Skeletal muscle tissue (tissue), 4 donors: ENCODE data around the gene RHEB. TPM values are rescaled to one million over a fixed set of nuclear protein-coding genes. Genes with fewer than 3 reads are reported as not detected.
A peak's percentile ranks its signal among the peaks of the same experiment; 100 is the strongest.

Experiments used
- H3K27ac ChIP-seq: one replicate; pipeline ENCODE4 v1.7.0; 2013; ENCODE audit warnings: mild to moderate bottlenecking, low read depth, low read length, inconsistent platforms
- H3K27me3 ChIP-seq, 3 donors: one replicate each; pipeline ENCODE4 v1.7.0; 2013; ENCODE audit warnings: low read length in 3 of 3; ENCODE audit not compliant: control insufficient read depth in 3 of 3, insufficient read depth in 3 of 3
- H3K36me3 ChIP-seq, 3 donors: one replicate each; pipeline ENCODE4 v1.7.0; 2013; ENCODE audit warnings: low read length in 3 of 3; ENCODE audit not compliant: control insufficient read depth in 3 of 3, insufficient read depth in 3 of 3
- H3K4me1 ChIP-seq, 3 donors: one replicate each; pipeline ENCODE4 v1.7.0; 2013; ENCODE audit warnings: low read length in 3 of 3, mild to moderate bottlenecking in 3 of 3; ENCODE audit not compliant: control insufficient read depth in 3 of 3, insufficient read depth in 3 of 3
- H3K4me3 ChIP-seq, 3 donors: one replicate each; pipeline ENCODE4 v1.7.0; 2013; ENCODE audit warnings: low read length in 3 of 3
- H3K9ac ChIP-seq, 3 donors: one replicate each; pipeline ENCODE4 v1.7.0; 2013; ENCODE audit warnings: low read length in 3 of 3, mild to moderate bottlenecking in 3 of 3, moderate library complexity in 2 of 3, low read depth in 1 of 3
- H3K9me3 ChIP-seq, 3 donors: one replicate each; pipeline ENCODE4 v1.7.0; 2013; ENCODE audit warnings: low read length in 3 of 3; ENCODE audit not compliant: control insufficient read depth in 3 of 3
- total RNA-seq: library from RNA; depleted of rRNA; stranded (reverse); fragments of >200 nt; gene quantifications from one replicate; pipeline ENCODE4 v1.2.3, GENCODE V29; 2014
- donor health status: Osteomylitis.

RHEB gene
- total RNA-seq, 1 donor from 2014 or later = 73.6 TPM

- Histone ChIP-seq H3K4me3 (no peak overlapping the region), H3K4me1 (peaks cover 32 to 41% (median 35%) of the 10 kb centered on the region in 3 donors), H3K9ac (no peak overlapping the region), H3K27me3 (no peaks in the 10 kb centered on the region), H3K9me3 (peaks cover 0 to 2% (median 0%) of the 10 kb centered on the region in 3 donors), H3K36me3 (peaks cover 12 to 18% (median 14%) of the 10 kb centered on the region in 3 donors), H3K27ac (no peak overlapping the region)
These were observed 57.8 kb downstream of the RHEB start for GRCh38 chr7:151461942-151462230.

DNA sequence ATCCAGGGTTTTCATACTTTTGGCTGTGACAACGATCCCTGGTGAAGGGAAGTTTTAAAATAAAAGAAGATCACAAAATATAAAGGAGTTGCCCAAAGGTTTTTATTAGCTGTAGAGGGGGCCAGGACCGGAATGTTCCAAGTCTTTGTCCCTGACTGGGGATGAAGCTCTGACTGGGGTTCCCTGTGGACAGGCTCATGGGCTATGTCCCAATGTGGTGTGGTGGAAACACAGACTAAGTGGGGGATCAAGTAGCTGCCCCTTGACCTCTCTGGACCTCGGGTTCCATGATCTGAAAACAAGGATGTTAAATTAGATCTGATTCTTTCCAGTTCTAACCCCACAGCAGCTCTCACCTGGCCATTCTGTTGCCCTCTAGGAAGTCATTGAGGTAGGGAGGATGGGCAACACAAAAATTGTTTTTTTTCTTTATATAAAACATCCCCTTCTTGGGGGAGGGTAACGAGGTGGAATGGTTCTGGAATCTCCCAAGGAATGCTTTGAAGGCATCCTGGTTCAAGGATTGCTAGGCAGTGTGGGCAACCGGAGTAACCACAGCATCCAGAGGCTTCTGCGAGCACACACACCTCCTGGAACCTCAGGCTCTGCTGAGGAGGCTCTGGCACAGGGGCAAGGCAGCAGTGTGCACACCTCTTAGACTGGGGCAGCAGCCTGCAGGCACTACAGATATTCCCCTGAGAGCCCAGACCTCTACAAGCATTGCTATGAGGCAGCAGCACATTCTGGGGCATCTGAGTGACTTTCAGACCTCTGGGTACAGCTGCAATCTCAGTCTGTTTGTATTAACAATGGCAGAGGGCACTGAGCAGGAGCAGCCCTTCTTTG lies 58.4 kb downstream of the RHEB start:
- Histone ChIP-seq H3K36me3 (peaks cover 10 to 15% (median 11%) of the 10 kb centered on the region in 3 donors), H3K27ac (peak overlapping the region; percentile 91), H3K9ac (peak overlapping the region in 2 of 3 donors; percentile 79), H3K9me3 (peaks cover 0 to 2% (median 0%) of the 10 kb centered on the region in 3 donors), H3K27me3 (no peaks in the 10 kb centered on the region), H3K4me3 (peak overlapping the region in 1 of 3 donors; percentile 40), H3K4me1 (peaks cover 32 to 41% (median 35%) of the 10 kb centered on the region in 3 donors)

DNA sequence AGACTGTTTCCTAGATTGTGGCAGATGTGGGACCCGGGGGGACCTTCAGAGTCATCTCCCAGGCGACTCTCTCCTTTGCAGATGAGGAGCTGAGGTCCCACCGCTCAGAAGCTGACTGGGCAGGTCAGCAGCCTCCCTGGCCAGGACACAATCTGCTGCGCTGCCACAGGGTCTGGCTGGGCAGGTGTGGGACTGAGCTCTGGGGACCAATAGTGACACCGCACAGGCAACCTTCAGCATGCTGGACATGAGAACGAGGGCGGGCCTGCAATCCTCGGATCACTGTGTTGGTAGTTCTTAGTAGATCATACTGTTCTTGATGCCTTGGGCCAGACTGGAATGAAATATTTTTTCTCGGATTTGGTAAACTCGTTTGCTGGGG lies 59.2 kb downstream of the RHEB start:
- H3K9me3 ChIP-seq = peaks cover 0 to 2% (median 0%) of the 10 kb centered on the region in 3 donors
- H3K27me3 ChIP-seq = no peaks in the 10 kb centered on the region
- H3K27ac ChIP-seq = peak overlapping the region; percentile 91
- peaks cover 32 to 41% (median 35%) of the 10 kb centered on the region in 3 donors for H3K4me1 ChIP-seq
- H3K36me3 ChIP-seq = peaks cover 5 to 7% (median 6%) of the 10 kb centered on the region in 3 donors
- peak overlapping the region; percentile 40 to 68 (median 61) for H3K4me3 ChIP-seq
- H3K9ac ChIP-seq = peak overlapping the region; percentile 64 to 79 (median 79)

- H3K36me3 ChIP-seq = peaks cover 0 to 3% (median 2%) of the 10 kb centered on the region in 3 donors
- H3K27me3 ChIP-seq = no peaks in the 10 kb centered on the region
- H3K9ac ChIP-seq = peak overlapping the region; percentile 64 to 79 (median 79)
- H3K27ac ChIP-seq = peak overlapping the region; percentile 91
- peaks cover 0 to 2% (median 0%) of the 10 kb centered on the region in 3 donors for H3K9me3 ChIP-seq
- H3K4me1 ChIP-seq = peaks cover 32 to 41% (median 35%) of the 10 kb centered on the region in 3 donors
- H3K4me3 ChIP-seq = peak overlapping the region; percentile 40 to 68 (median 61)
These were observed 59.8 kb downstream of the RHEB start for GRCh38 chr7:151459726-151460473.

GRCh38 chr7:151457534-151457933 lies 62.2 kb downstream of the RHEB start:
- Histone ChIP-seq H3K4me1 (peaks cover 27 to 35% (median 33%) of the 10 kb centered on the region in 3 donors), H3K9ac (no peak overlapping the region), H3K27me3 (no peaks in the 10 kb centered on the region), H3K36me3 (no peaks in the 10 kb centered on the region), H3K4me3 (no peak overlapping the region), H3K9me3 (peaks cover 0 to 2% (median 0%) of the 10 kb centered on the region in 3 donors), H3K27ac (no peak overlapping the region)

- H3K36me3 ChIP-seq = no peaks in the 10 kb centered on the region
- H3K9me3 ChIP-seq = no peaks in the 10 kb centered on the region
- no peak overlapping the region for H3K9ac ChIP-seq
- H3K27me3 ChIP-seq = no peaks in the 10 kb centered on the region
- H3K4me1 ChIP-seq = peaks cover 27 to 32% (median 31%) of the 10 kb centered on the region in 3 donors
- H3K4me3 ChIP-seq = no peak overlapping the region
- H3K27ac ChIP-seq = no peak overlapping the region
These were observed 62.9 kb downstream of the RHEB start for GRCh38 chr7:151456782-151457181.

GRCh38 chr7:151456276-151456675 lies 63.4 kb downstream of the RHEB start:
- no peak overlapping the region for H3K9ac ChIP-seq
- no peaks in the 10 kb centered on the region for H3K9me3 ChIP-seq
- H3K4me1 ChIP-seq = peaks cover 24 to 27% (median 26%) of the 10 kb centered on the region in 3 donors
- H3K4me3 ChIP-seq = no peak overlapping the region
- H3K36me3 ChIP-seq = no peaks in the 10 kb centered on the region
- no peaks in the 10 kb centered on the region for H3K27me3 ChIP-seq
- no peak overlapping the region for H3K27ac ChIP-seq

- Histone ChIP-seq H3K9ac (no peak overlapping the region), H3K9me3 (no peaks in the 10 kb centered on the region), H3K27ac (no peak overlapping the region), H3K4me3 (no peak overlapping the region), H3K36me3 (no peaks in the 10 kb centered on the region), H3K27me3 (no peaks in the 10 kb centered on the region), H3K4me1 (peaks cover 18 to 21% (median 20%) of the 10 kb centered on the region in 3 donors)
These were observed 64.0 kb downstream of the RHEB start for GRCh38 chr7:151455690-151456089.

DNA sequence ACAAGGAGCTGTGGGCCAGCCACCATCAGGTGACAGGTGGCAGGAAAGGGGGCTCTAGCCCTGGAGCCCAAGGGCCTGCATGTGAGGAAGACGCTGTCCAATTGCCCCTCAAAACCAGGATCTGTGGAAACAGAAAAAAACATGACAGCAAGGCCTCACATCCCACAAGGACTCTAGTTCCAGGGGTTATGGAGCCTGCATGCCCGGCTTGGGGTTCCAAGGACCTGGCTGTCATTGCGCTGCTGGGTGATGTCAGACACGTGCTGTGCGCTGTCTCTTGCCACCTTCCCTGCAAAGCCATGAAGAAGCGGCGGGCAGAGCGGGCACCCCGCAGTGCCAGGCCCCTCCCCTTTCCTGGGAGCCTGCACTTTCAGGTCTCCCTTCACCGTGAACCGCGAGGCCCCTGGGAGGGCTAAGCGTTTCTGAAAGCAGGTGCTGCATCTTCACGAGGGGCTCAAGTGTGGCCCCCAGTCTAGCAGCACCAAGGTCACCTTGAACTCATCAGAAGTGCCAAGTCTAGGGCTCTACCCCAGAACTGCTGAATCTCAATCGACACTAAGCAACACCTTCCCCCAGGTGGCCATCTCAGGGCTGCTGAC lies 64.7 kb downstream of the RHEB start:
- Histone ChIP-seq H3K4me3 (no peak overlapping the region), H3K27ac (no peak overlapping the region), H3K9ac (no peak overlapping the region), H3K4me1 (peaks cover 11 to 15% (median 13%) of the 10 kb centered on the region in 3 donors), H3K27me3 (no peaks in the 10 kb centered on the region), H3K9me3 (no peaks in the 10 kb centered on the region), H3K36me3 (no peaks in the 10 kb centered on the region)
